GM18907 (cell line): ENCODE data around the gene THSD8.

Source experiments
- ATAC-seq: cut with Tn5 transposase; IDR thresholded peaks from one replicate; pipeline ENCODE4 v1.9.1; 2021; ENCODE audit warnings: mild to moderate bottlenecking, moderate library complexity; ENCODE audit not compliant: unreplicated experiment

The THSD8 gene

DNA sequence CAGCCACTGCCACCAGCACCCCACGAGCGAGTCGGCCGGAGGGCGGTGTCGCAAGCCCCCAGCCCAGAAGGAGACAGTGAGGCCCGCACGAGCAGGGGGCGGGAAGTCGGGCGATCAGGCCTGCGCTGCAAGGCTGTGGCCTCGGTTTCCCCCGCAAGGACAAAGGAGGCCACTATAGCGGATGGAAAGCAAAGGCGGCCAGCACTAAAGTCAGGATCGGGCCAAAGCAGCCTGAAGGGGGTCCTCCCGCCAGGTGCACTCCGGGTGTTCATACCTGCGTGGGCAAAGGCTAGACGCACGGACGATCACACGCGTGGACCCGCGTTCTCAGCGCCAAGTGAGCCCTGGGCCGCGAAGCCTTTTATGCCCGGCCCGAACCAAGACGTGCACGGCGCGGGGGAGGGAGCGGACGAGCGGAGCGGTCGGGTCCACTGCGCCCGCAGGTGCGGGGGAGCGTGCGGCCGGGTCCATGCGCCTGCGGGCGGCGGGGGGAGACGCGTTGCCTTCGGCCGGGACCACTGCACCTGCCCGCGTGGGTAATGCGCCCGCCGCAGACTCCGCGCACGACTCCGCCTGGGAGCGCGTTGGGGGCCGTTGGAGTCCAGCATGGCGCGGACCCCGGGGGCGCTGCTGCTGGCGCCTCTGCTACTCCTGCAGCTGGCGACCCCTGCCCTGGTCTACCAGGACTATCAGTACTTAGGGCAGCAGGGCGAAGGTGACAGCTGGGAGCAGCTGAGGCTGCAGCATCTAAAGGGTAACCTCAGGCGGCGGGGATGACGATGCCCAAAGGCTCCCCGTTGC lies at the start of gene THSD8, which contains the start of gene PRDX2:
THSD8 (plus strand) TSS at position 604 of the 801 bp plus-strand sequence; CDS start at position 607, 3 bp downstream.
PRDX2 (minus strand) TSS at position 335 of the 801 bp plus-strand sequence. CDS start 539 bp downstream, outside the sequence.
- no peak for ATAC-seq

DNA sequence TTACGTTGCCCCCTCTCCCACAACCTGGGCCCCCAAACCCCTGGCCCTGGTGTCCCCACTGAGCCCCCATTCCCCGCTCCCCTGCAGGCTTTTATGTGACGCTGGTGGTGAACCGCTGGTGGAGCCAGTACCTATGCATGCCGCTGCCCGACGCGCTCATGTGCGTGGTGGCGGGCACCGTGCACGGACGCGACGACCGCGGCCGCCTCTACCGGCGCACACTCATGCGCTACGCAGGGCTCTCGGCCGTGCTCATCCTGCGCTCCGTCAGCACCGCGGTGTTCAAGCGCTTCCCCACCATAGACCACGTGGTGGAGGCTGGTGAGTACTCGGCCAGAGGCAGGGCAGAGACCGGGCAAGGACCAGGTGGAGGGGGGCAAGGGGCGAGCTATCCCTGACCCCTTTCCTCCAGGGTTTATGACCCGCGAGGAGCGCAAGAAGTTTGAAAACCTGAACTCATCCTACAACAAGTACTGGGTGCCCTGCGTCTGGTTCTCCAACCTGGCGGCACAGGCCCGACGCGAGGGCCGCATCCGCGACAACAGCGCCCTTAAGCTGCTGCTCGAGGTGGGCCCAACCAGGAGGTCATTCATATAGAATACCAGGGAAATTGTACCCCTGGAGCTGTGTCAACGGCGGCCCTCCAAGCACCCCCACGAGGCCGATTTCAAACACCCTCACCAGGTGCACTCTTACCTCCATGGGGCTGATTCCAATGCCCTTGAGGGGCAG lies 47.2 kb upstream of the THSD8 start:
- ATAC-seq, result no peak

DNA sequence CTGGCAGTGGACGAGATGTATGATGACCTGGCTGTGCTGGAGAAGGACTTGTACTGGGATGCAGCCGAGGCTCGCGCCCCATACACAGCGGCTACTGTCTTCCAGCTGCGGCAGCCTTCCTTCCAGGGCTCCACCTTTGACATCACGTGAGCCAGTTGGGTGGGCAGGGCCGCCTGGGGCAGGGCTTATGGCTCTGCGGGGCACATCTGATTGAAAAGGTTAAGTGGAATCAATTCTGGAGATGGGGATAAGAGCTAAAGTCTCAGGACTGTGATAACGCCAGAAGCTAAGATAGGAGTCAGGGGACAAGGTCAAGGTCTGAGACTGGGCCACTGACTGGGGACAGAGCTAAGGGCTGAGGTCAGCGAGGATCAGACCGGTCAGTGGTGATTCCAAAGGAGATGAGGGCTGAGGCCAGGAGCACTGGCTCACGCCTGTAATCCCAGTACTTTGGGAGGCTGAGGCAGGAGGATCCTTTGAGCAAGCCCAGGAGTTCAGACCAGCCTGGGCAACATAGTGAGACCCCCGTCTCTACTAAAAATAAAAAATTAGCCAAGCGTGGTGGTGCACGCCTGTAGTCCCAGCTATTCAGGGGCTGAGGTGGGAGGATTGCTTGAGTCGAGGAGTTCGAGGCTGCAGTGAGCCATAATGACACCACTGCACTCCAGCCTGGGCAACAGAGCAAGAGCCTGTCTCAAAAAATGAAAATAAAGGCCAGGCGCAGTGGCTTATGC lies 45.6 kb upstream of the THSD8 start:
- ATAC-seq, result no peak

DNA sequence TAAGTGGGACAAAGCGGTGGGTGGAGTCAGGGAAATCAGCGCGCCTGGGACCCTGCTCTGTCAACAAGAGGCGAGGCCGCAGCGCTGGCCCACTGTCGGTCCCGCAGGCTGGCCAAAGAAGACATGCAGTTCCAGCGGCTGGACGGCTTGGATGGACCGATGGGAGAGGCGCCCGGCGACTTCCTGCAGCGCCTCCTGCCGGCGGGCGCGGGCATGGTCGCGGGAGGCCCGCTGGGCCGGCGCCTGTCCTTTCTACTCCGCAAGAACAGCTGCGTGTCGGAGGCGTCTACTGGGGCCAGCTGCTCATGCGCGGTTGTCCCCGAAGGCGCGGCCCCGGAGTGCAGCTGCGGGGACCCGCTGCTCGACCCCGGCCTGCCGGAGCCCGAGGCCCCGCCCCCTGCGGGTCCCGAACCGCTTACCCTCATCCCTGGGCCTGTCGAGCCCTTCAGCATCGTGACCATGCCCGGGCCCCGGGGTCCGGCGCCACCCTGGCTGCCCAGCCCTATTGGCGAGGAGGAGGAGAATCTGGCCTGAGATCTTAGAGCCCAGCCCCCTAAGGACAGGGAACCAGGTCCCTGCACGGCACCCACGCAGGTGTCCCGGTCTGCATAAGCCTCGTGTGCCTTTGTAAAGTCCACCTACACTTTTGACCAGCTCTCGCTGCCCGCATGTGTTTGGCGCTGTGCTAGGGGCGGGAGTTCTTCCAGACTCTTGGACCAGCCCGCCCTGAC lies 44.2 kb upstream of the THSD8 start:
- no peak for ATAC-seq

DNA sequence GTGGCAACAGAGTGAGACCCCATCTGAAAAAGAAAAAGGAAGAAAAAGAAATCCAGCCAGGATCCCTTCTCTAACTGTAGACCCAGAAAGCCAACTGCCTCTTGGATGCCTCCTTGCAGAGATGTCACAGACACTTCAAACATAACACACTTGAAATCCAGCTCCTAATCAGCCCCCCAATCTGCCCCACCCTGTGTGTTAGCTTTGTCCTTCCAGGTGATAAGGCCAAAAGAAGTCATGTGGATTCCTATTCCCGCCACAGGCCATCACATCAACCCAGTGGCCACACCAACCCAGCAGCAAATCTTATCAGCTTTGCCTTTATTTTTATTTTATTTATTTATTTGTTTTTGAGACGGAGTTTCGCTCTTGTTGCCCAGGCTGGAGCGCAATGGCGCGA lies 42.2 kb upstream of the THSD8 start:
- ATAC-seq, result no peak

DNA sequence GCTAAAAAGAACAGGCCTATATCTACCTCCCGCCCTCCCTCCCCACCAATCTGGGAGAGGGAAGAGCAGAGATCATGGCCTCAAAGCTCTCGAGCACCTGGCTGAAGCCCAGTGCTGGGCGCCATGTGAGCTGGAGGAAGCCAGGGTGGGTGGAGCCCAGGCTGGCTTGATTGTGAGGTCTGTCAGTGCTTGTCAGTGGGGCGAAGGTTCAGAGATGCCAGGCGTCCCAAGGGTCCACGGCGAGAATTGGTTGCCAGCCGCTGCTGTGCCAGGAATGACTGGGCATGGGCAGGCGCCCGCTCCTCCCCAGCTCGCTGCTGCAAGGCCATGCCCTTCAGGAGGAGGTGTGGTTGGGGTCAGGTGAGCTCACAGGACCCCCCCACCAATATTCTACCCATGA lies 38.8 kb upstream of the THSD8 start:
- no peak for ATAC-seq

DNA sequence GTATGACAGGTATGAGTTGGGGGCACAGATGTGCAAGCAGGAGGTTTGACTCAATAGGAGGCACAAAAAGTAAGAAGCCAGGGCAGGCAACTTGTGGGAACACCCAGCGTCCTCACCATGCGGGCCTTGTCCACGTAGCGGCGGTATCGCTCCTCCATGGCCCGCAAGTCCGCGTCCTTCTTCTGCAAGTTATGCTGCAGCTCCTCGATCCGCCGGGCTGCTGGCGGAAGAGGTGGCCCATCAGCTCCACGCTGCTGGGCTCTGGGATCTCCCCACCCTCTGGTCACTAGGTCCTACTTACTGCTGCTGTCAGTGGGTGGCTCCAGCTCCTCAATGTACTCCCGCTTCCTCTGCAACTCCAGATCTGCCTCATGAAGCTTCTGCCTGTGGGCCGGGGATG lies 37.2 kb upstream of the THSD8 start:
- ATAC-seq, result no peak

DNA sequence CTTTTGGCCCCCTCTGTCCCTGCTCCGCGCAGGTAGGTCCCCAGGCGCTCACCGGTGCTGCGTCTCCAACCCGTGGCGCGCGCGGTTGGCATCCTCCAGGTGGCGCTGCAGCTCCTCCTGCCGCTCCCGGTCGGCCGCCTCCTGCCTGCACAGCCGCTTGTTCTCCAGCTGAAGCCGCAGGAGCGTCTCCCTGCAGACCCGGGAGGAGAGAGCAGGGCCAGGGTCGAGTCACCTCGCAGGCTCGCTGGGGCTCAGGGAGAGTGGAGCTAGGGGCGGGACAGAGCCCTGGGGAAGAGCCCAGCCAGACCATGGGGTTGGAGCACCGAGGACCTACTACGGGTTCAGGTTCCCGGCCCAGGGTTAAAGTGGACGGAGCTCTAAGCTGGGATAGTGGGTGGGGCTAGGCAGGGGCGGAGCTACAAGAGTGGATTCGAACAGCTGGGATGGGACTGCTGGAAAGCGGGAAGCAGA lies 35.8 kb upstream of the THSD8 start:
- ATAC-seq, result no peak

DNA sequence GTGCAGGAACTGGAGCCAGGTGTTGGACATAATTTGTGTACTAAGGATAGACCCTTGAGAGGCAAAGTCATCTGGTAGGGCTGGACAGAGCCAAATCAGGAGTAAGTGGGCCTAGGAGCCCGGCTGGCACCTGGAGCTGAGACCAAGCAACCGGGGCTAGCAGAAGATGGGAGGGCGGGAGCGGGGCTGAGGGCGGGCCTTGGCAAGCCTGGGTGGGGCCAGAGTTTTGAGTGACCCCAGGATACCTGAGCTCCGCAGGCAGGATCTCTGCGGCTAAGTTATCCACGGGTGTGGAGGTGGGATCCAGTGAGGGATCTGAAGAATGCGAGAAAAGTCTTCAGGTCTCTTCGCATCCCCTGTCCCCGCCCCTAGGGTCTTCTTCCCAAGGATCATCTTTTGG lies 34.7 kb upstream of the THSD8 start:
- no peak for ATAC-seq

DNA sequence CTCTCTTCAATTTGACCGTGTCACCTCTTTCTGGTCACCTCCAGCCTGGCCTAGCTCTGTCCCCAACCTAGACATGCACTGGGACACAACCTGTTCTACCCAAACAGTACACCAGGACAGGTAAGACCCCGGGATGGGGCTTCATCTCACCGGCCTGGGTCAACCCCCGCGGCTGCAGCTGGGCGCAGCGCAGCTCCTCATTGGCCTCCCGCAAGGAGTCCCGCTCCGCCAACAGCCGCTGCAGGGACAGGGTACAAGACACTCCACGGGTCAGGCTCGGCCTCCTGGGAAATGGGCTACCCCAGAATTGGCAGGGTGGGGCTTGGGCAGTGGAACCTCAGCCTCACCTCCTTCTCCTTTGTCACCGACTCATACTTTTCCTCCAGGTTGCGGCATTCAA lies 34.2 kb upstream of the THSD8 start:
- no peak for ATAC-seq

DNA sequence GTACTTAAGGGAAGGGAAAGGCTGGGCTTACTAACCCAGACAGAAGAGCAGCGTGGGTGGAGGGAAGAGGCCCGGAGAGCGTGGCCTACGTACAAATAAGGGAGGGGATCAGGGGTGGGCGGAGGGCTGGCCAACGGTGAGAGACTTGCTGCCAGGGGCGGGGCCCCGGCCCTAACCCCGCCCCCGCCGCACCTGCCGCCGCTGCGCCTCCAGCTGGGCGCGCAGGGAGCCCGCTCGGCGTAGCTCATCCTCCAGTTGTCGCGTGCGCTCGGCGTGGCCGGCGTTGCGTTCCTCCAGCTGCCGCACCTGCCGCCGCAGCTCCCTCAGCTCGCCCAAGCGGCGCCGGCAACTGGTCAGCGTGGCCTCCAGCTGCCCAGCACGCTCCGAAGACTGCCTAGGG lies 32.2 kb upstream of the THSD8 start:
- no peak for ATAC-seq

DNA sequence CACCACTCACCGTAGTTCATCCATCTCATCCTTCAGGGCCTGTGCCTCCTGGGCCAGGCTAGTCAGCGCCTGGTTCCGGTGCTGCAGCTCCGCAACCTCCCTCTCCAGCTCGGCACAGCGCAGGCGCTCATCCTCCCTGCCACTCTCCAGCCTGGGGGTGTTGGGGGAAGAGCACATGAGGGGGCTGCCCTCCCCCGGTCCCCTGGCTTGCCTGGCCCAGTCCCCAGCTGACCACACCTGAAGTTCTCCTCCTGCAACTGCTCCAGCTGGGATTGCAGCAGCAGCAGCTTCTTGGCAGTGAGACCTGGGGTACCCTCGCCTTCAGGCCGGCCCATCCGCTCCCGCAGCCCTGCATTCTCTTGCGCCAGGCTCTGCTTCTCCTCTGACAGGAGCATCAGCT lies 30.9 kb upstream of the THSD8 start:
- ATAC-seq, result no peak

DNA sequence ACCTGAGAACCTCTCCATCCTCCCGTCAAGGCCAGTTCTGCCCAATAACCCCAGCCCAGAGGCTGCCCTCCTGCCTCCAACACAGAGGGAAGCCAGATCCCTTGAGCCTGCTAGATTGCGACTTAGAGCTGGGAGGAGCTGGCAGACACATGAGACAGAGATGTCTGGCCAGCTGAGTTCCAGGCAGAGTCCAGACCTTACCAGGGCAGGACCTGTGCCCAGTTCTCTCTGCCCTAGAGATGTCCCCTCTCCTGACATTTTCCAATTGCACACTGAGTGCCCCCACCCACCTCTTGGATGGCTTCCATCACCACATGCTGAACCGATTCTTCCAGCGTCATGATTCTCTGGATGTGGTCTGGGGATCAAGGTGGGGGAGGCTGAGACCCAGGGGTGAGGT lies 29.5 kb upstream of the THSD8 start:
- no peak for ATAC-seq

DNA sequence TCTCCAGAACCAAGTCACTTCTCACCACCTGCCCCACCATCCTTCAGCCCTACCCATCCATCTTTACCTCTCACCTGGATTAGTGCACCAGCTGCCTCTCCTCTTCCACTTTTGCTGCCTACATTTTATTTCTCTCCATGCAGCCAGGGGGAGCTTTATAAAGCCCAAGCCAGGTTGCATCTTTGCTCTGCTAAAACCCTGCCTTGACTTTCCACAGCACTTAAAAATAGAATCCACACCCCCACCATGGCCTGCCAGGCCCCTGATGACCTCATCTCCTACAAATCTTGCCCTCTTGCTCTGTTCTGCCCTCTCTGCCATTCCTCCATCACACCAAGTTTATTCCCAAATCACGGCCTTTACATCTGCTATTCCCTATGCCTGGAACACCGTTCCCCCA lies 28.3 kb upstream of the THSD8 start:
- no peak for ATAC-seq

DNA sequence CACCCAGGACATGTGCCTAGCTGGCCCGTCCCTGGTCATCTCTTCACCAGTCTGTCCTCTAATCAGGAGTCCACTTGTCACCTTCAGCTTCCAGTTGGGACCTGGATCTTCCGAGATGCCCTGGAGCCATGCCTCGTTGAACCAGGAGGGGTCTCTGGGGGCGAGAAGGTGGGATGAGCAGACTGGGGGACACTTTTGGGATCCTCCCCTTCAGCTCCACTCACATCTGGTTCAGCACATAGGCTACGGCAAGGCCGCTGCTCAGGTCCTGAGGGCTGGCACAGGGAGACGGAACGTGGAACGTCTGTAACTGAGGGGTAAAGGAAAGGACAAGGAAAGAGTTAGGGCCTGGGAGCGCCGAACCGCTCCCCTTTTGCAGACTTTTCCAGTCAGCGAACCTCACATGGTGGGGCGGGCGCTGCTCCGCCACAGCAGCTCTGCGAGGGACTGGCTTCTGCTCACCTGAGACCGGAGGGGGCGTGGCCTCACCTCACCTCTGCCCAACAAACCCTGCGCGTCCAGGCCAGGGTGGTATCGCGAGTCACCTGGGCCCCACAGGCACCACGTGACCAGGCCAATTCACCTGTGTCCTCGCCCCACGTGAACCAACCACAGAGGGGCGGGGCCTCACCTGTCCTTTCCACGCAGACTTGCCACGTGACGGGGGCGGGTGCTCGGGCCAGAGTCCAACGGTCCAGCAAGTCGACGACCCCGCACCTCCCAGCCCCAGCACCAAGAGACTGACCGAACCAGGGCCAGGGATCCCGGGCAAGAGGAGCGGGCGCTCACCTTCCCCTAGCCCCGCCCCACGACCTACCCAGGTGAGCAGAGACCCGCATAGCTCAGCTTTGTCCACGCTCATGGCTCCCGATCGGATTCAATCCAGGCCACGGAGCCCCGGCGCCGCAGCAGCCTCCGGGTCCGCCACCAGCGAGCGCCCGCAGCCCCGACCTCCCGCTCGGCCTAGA lies 27.0 kb upstream of the THSD8 start, which contains the start of gene HOOK2:
HOOK2 (minus strand) TSS at position 965 of the 968 bp plus-strand sequence; CDS start at position 862, 103 bp downstream.
- peak; percentile 3 for ATAC-seq

DNA sequence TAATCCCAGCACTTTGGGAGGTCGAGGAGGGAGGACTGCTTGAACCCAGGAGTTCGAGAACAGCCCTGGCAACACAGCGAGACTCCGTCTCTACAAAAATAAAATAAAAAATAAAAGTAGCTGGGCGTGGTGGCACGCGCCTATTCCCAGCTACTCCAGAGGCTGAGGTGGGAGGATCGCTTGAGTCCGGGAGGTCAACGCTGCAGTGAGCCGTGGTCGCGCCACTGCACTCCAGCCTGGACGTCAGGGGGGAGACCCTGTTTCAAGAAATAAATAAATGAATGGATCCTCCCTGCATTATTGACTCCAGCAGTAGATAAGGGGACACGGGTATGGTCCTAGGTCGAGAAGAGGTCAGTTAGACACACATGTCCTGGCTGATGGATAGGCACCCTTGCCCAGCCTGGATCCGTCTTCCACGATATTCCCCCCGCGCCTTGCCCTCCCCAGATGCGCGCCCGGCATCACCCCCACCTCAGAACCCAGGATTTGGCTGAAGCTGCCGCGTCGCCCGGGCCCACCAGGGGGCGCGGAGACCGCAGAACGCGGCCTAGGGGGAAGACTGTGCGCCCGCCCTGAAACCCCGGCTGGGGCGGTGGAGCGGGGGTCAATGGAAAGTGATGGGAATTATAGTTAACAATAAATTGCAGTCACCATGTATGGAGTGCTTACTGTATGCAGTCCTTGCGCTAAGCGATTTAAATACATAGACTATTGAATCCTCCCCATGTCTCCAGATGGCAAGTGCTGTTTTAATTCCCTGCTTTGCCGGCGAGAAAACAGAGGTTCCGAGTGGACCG lies 24.5 kb upstream of the THSD8 start:
- peak; percentile 35 for ATAC-seq

DNA sequence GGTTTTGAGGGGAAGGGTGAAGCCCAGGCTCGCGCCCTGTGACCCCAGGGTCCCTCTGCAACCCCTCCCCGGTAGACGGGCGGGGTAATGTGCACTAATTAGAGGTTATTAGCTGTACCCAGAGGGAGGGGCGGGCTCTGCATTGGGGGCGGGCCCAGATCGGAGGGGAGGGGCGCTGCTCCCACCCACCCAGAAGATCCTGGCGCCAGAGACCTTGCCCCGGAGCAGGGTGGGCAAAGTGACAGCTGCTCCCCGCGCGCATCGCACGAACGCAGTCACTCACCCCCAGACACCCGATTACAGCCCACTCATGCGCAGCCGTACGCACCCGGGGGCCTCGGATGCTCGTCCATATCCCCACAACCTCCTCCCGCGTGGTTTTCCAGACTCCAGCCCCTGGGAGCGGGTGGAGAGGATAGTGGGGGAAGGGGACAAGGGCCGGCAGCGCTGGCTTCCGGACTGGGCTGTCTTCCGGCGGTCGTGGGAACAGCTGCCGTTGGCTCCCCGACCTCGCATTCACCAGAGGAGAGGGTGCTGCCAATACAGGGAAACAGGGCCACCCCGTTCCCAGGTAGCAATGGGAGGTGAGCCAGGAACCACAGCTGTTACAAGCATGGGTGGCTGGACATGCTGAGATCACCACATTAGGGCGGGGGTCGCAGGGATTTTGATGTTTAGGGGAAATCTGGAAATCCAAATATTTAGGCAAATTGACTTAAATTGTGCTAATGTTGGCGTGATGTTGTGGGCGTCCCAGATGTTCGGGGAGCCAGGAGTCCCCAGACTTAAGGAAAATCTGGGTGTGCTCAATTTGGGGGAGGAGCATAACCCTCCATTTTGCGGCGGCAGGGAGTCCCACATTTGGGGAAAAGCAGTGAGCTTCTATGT lies 23.6 kb upstream of the THSD8 start:
- no peak for ATAC-seq

DNA sequence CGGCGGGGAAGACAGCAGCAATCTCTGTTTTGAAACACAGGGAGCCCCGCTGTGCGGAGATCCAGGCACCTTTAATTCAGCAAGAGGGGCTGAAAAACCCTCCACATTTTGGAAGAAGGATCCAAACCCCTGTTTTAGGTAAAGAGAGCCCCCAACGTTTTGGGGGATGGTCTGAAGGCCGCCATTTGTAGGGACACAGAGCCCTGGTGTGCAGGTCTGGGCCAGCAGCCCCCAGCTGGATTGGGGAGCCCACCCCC lies 23.0 kb upstream of the THSD8 start:
- ATAC-seq, result no peak
